Heart left ventricle (tissue), 16 donors: ENCODE data around the gene RBM33. TPM values are rescaled to one million over a fixed set of nuclear protein-coding genes. Genes with fewer than 3 reads are reported as not detected.
A peak's percentile ranks its signal among the peaks of the same experiment; 100 is the strongest.

Experiments used
- ATAC-seq, 4 donors: fragments of 200-7000 bp; cut with Tn5 transposase; one replicate each; pipeline ENCODE4 v1.9.1; 2020 to 2022; ENCODE audit warnings: moderate library complexity in 4 of 4, mild to moderate bottlenecking in 3 of 4, moderate number of reproducible peaks in 1 of 4
- DNase-seq, 5 donors: peaks; one replicate each; pipeline ENCODE4 v3.0.0-alpha.2; 2020
- H3K27ac ChIP-seq, 12 donors: fragments of 200-600 bp; sonication (generic) in 4 of 12; one replicate each; pipeline versions ENCODE4 v1.5.0 to v1.8.0; 2016 to 2022; ENCODE audit warnings: mild to moderate bottlenecking in 2 of 12
- H3K27me3 ChIP-seq, 9 donors: fragments of 200-600 bp; sonication (generic) in 2 of 9; one replicate each; pipeline versions ENCODE4 v1.5.1 to v1.8.0; 2016 to 2022; ENCODE audit warnings: mild to moderate bottlenecking in 3 of 9
- H3K36me3 ChIP-seq, 9 donors: fragments of 200-600 bp; sonication (generic) in 2 of 9; one replicate each; pipeline versions ENCODE4 v1.5.0 to v1.8.0; 2018 to 2022; ENCODE audit warnings: mild to moderate bottlenecking in 2 of 9
- H3K4me1 ChIP-seq, 12 donors: fragments of 200-600 bp; sonication (generic) in 4 of 12; one replicate each; pipeline versions ENCODE4 v1.5.0 to v1.8.0; 2016 to 2022; ENCODE audit warnings: mild to moderate bottlenecking in 3 of 12
- H3K4me3 ChIP-seq, 12 donors: fragments of 200-600 bp; sonication (generic) in 4 of 12; one replicate each; pipeline versions ENCODE4 v1.5.0 to v1.8.0; 2017 to 2022; ENCODE audit warnings: mild to moderate bottlenecking in 9 of 12, moderate library complexity in 4 of 12
- H3K9me3 ChIP-seq, 12 donors: fragments of 200-600 bp; sonication (generic) in 4 of 12; one replicate each; pipeline versions ENCODE4 v1.5.0 to v1.8.0; 2016 to 2022; ENCODE audit warnings: mild to moderate bottlenecking in 1 of 12
- CTCF ChIP-seq, 12 donors: fragments of 200-600 bp; sonication (generic) in 4 of 12; IDR thresholded peaks; one replicate each; pipeline versions ENCODE4 v1.5.0 to v1.8.0; 2018 to 2022; ENCODE audit warnings: antibody characterized with exemption in 12 of 12, mild to moderate bottlenecking in 5 of 12
- POLR2A ChIP-seq, 2 donors: fragments of 450-650 bp; IDR thresholded peaks; one replicate each; pipeline ENCODE4 v1.6.1; 2017; ENCODE audit warnings: antibody characterized with exemption in 2 of 2, mild to moderate bottlenecking in 2 of 2, moderate library complexity in 2 of 2
- WGBS, 4 donors: extraction: QIAGEN DNeasy Blood & Tissue Kit in 2 of 4; methylation state at CpG; one replicate each; pipeline versions ENCODE4 v1.1.5 to v1.1.7; 2013 to 2018; 5-methylcytosine and 5-hydroxymethylcytosine counted together
- intact Hi-C, 10 donors: fragments of 100-400 bp; cut with DNase I; formaldehyde crosslinking; loops; one replicate each; pipeline versions ENCODE4 v1.11.1 to v1.14.2; 2022
- polyA plus RNA-seq, 2 donors: library from polyadenylated mRNA; stranded (reverse); fragments of 200-250 nt; gene quantifications; one replicate each; pipeline ENCODE4 v1.2.3, GENCODE V29; 2013
- total RNA-seq, 9 donors: library from RNA; depleted of rRNA in 2 of 9; stranded (reverse); fragments of >200 nt in 2 of 9; fragmentation: NEBNext Ultra II Directional in 3 of 9; extraction: Animal tissue kit (Norgen Biotek cat#: 25700) in 3 of 9; gene quantifications; one replicate each; pipeline versions ENCODE4 v1.1.0 to v1.2.4, GENCODE V29; 2016 to 2023
- donor health status: ischemic (EF 13 %, LVEDD 7.1; RV severe dilation, severe dysfunction).
- donor health status: healthy with polysubstance abuse.
- donor health status: DM: no; HTN: yes; CAD: no.
- donor health status: DM: no; HTN: no; CAD: no.
- donor health status: ischemic (EF 25% LVEDD 6.9; RV normal size, moderate dysfunction).
- donor health status: ischemic (EF 25% LVEDD 5.7; RV mildly dilated, moderate dysfunction).
- donor health status: healthy.
- donor health status: DM: yes; HTN: yes; CAD: no.
- donor health status: ischemic (EF 35%, LVEDD 5.7; RV mildly dilated, moderate dysfunction).
- donor health status: nonischemic (EF 11% LVEDD 7.7; RV severe dilation, severe dysfunction).
- donor health status: DM: yes; HTN: yes; CAD: no.
- donor health status: PGD.
- donor health status: ischemic (EF 29% LVEDD 5.4; RV normal size, mild dysfunction).
- donor health status: nonischemic (EF 23%, LVEDD 6.1; RV moderate dilation, normal function).

Gene RBM33
- total and polyA plus RNA-seq, 11 donors = 13.1 to 40.8 (median 30.2) TPM

- no peaks in the 10 kb centered on the region for H3K9me3 ChIP-seq
- no peak overlapping the region for H3K4me3 ChIP-seq
- no peak overlapping the region for H3K27ac ChIP-seq
- no peaks in the 10 kb centered on the region for H3K27me3 ChIP-seq
- WGBS, 4 donors = 65 to 79% (median 72%) methylated on average over 3 of the region's 3 CpGs
- no peak for DNase-seq
- H3K36me3 ChIP-seq = peaks cover 0 to 47% (median 12%) of the 10 kb centered on the region in 9 donors
- intact Hi-C loops = loop anchor here in 1 of 10 donors (10.0 kb wide), 1 partner anchor 87 kb away; the partner anchor contains the start of gene RBM33
- TF ChIP-seq POLR2A (IDR thresholded peaks at IDR 0.05) (no peak), CTCF (IDR thresholded peaks at IDR 0.05) (no peak)
- H3K4me1 ChIP-seq = peaks cover 0 to 49% (median 17%) of the 10 kb centered on the region in 12 donors
- ATAC-seq = no peak
These were observed 86.9 kb downstream of the RBM33 start for GRCh38 chr7:155731380-155731779.

- peaks cover 0 to 46% (median 17%) of the 10 kb centered on the region in 12 donors for H3K4me1 ChIP-seq
- peak in 1 of 4 donors; percentile 31 for ATAC-seq
- DNase-seq = no peak
- H3K27me3 ChIP-seq = no peaks in the 10 kb centered on the region
- H3K4me3 ChIP-seq = no peak overlapping the region
- H3K27ac ChIP-seq = no peak overlapping the region
- TF ChIP-seq POLR2A (IDR thresholded peaks at IDR 0.05) = no peak
- no peak for TF ChIP-seq CTCF (IDR thresholded peaks at IDR 0.05)
- peaks cover 0 to 47% (median 12%) of the 10 kb centered on the region in 9 donors for H3K36me3 ChIP-seq
- intact Hi-C loops = loop anchor here in 1 of 10 donors (10.0 kb wide), 1 partner anchor 87 kb away; the partner anchor contains the start of gene RBM33
- 79 to 96% (median 92%) methylated on average over 1 of the region's 1 CpG for WGBS, 4 donors
- H3K9me3 ChIP-seq = no peaks in the 10 kb centered on the region
These were observed 87.4 kb downstream of the RBM33 start for GRCh38 chr7:155731871-155732270.

GRCh38 chr7:155732286-155732685 is 87.8 kb downstream of the RBM33 start:
- Histone ChIP-seq H3K9me3 (no peaks in the 10 kb centered on the region), H3K36me3 (peaks cover 0 to 47% (median 12%) of the 10 kb centered on the region in 9 donors), H3K4me1 (peaks cover 0 to 42% (median 17%) of the 10 kb centered on the region in 12 donors), H3K4me3 (no peak overlapping the region), H3K27me3 (no peaks in the 10 kb centered on the region), H3K27ac (no peak overlapping the region)
- ATAC-seq (no peak), DNase-seq (no peak)
- WGBS, 4 donors = 73 to 84% (median 79%) methylated on average over 6 of the region's 6 CpGs
- intact Hi-C loops = loop anchor here in 1 of 10 donors (10.0 kb wide), 1 partner anchor 87 kb away; the partner anchor contains the start of gene RBM33
- TF ChIP-seq CTCF (IDR thresholded peaks at IDR 0.05) (no peak), POLR2A (IDR thresholded peaks at IDR 0.05) (no peak)

- Histone ChIP-seq H3K4me1 (peaks cover 0 to 42% (median 14%) of the 10 kb centered on the region in 12 donors), H3K27ac (peak overlapping the region in 1 of 12 donors; percentile 7), H3K9me3 (no peaks in the 10 kb centered on the region), H3K36me3 (peaks cover 0 to 52% (median 17%) of the 10 kb centered on the region in 9 donors), H3K4me3 (no peak overlapping the region), H3K27me3 (no peaks in the 10 kb centered on the region)
- intact Hi-C loops = loop anchor here in 1 of 10 donors (10.0 kb wide), 1 partner anchor 89 kb away; the partner anchor contains the start of gene RBM33
- DNase-seq (peak in 2 of 5 donors; percentile 40 to 49), ATAC-seq (peak; percentile 40 to 68 (median 54))
- 68 to 75% (median 72%) methylated on average over 14 of the region's 14 CpGs for WGBS, 4 donors
- TF ChIP-seq CTCF (IDR thresholded peaks at IDR 0.05) = no peak
- no peak for TF ChIP-seq POLR2A (IDR thresholded peaks at IDR 0.05)
These were observed 89.4 kb downstream of the RBM33 start for GRCh38 chr7:155733582-155734444.
